Activated CD4-positive, alpha-beta T cell treated with anti-CD3 and anti-CD28 coated beads for 1 hour (primary cell): ENCODE measurements around the gene MVB12B.

Experiments
- DNase-seq: peaks from one replicate; pipeline ENCODE4 v3.0.0-alpha.2; 2020

MVB12B gene

GRCh38 chr9:126334721-126335621, 8.3 kb downstream of the MVB12B start:
- DNase-seq = no peak

- no peak for DNase-seq
These were observed 9.5 kb downstream of the MVB12B start for GRCh38 chr9:126335837-126336735.

GRCh38 chr9:126336736-126337325, 10.2 kb downstream of the MVB12B start:
- DNase-seq = no peak

GRCh38 chr9:126337729-126338372, 11.2 kb downstream of the MVB12B start:
- DNase-seq = no peak

GRCh38 chr9:126338945-126339344, 12.3 kb downstream of the MVB12B start:
- no peak for DNase-seq

- no peak for DNase-seq
These were observed 14.8 kb downstream of the MVB12B start for GRCh38 chr9:126341426-126341825.

GRCh38 chr9:126341902-126342301, 15.3 kb downstream of the MVB12B start:
- DNase-seq = no peak

- no peak for DNase-seq
These were observed 16.0 kb downstream of the MVB12B start for GRCh38 chr9:126342621-126343031.

- no peak for DNase-seq
These were observed 16.7 kb downstream of the MVB12B start for GRCh38 chr9:126343271-126343700.

- DNase-seq = no peak
These were observed 19.4 kb downstream of the MVB12B start for GRCh38 chr9:126346031-126346430.

- no peak for DNase-seq
These were observed 20.5 kb downstream of the MVB12B start for GRCh38 chr9:126347093-126347492.

GRCh38 chr9:126347911-126348760, 21.5 kb downstream of the MVB12B start:
- no peak for DNase-seq

GRCh38 chr9:126348911-126349550, 22.4 kb downstream of the MVB12B start:
- DNase-seq = no peak

- DNase-seq = no peak
These were observed 28.5 kb downstream of the MVB12B start for GRCh38 chr9:126354887-126355770.

GRCh38 chr9:126357074-126357473, 30.4 kb downstream of the MVB12B start:
- no peak for DNase-seq

- no peak for DNase-seq
These were observed 33.4 kb downstream of the MVB12B start for GRCh38 chr9:126360073-126360472.

- no peak for DNase-seq
These were observed 35.2 kb downstream of the MVB12B start for GRCh38 chr9:126361810-126362238.

GRCh38 chr9:126363250-126363649, 36.6 kb downstream of the MVB12B start:
- DNase-seq = no peak

- no peak for DNase-seq
These were observed 37.4 kb downstream of the MVB12B start for GRCh38 chr9:126363847-126364671.
